GM23248 (cell line): ENCODE results near the gene MAPK8IP3. TPM values are rescaled to one million over a fixed set of nuclear protein-coding genes. Genes with fewer than 3 reads are reported as not detected.

Experiments used
- DNase-seq: peaks from one replicate; pipeline ENCODE4 v3.0.0-alpha.2; 2015
- H2AFZ ChIP-seq: fragments of 200-600 bp; sonication (generic); 2 replicates; pipeline ENCODE4 v1.6.1; 2016; ENCODE audit warnings: antibody characterized with exemption
- H3F3A ChIP-seq: fragments of 200-600 bp; sonication (generic); 2 replicates; pipeline ENCODE4 v1.6.1; 2016; ENCODE audit warnings: mild to moderate bottlenecking, antibody characterized with exemption, mixed run types; ENCODE audit not compliant: insufficient read depth
- H3K27ac ChIP-seq: fragments of 200-600 bp; sonication (generic); 2 replicates; pipeline ENCODE4 v1.5.1; 2016; ENCODE audit warnings: mild to moderate bottlenecking
- H3K27me3 ChIP-seq: fragments of 200-600 bp; sonication (generic); replicated peaks from 2 replicates; pipeline ENCODE4 v1.6.1; 2016; ENCODE audit warnings: mild to moderate bottlenecking; ENCODE audit not compliant: insufficient read depth
- H3K36me3 ChIP-seq: fragments of 200-600 bp; sonication (generic); 2 replicates; pipeline ENCODE4 v1.6.1; 2016; ENCODE audit warnings: low read depth, mild to moderate bottlenecking
- H3K4me1 ChIP-seq: fragments of 200-600 bp; sonication (generic); 2 replicates; pipeline ENCODE4 v1.6.1; 2016; ENCODE audit warnings: mild to moderate bottlenecking; ENCODE audit not compliant: insufficient read depth
- H3K4me2 ChIP-seq: fragments of 200-600 bp; sonication (generic); one replicate; pipeline ENCODE4 v1.6.1; 2016; ENCODE audit warnings: mild to moderate bottlenecking; ENCODE audit not compliant: unreplicated experiment
- H3K4me3 ChIP-seq: fragments of 200-600 bp; sonication (generic); 2 replicates; pipeline ENCODE4 v1.5.1; 2016; ENCODE audit warnings: mild to moderate bottlenecking
- H3K79me2 ChIP-seq: fragments of 200-600 bp; sonication (generic); 2 replicates; pipeline ENCODE4 v1.6.1; 2016; ENCODE audit warnings: mild to moderate bottlenecking; ENCODE audit not compliant: insufficient read depth
- H3K9ac ChIP-seq: fragments of 200-600 bp; sonication (generic); 2 replicates; pipeline ENCODE4 v1.6.1; 2016; ENCODE audit warnings: mild to moderate bottlenecking
- H3K9me2 ChIP-seq: fragments of 200-600 bp; sonication (generic); 2 replicates; pipeline ENCODE4 v1.6.1; 2016; ENCODE audit warnings: mixed run types, mild to moderate bottlenecking, moderate library complexity; ENCODE audit not compliant: insufficient read depth
- H3K9me3 ChIP-seq: fragments of 200-600 bp; sonication (generic); one replicate; pipeline ENCODE4 v1.6.1; 2017; ENCODE audit warnings: low read depth
- H4K20me1 ChIP-seq: fragments of 200-600 bp; sonication (generic); 2 replicates; pipeline ENCODE4 v1.6.0; 2016; ENCODE audit not compliant: insufficient read depth
- EZH2 ChIP-seq: fragments of 200-600 bp; sonication (generic); IDR thresholded peaks from 2 replicates; pipeline ENCODE4 v1.6.1; 2018; ENCODE audit warnings: antibody characterized with exemption, mild to moderate bottlenecking; ENCODE audit not compliant: insufficient read depth, poor library complexity, severe bottlenecking
- EZH2phosphoT487 ChIP-seq: fragments of 200-600 bp; sonication (generic); IDR thresholded peaks from 2 replicates; pipeline ENCODE4 v1.6.1; 2018; ENCODE audit warnings: antibody characterized with exemption, moderate library complexity, mild to moderate bottlenecking, low read depth; ENCODE audit not compliant: insufficient read depth
- WGBS, 2 experiments: methylation state at CpG; one replicate each; pipeline ENCODE4 v1.1.6; 2015 to 2017; ENCODE audit warnings: low lambda C conversion rate in 2 of 2, low coverage in 1 of 2; ENCODE audit errors: missing lambda C conversion rate in 2 of 2; 5-methylcytosine and 5-hydroxymethylcytosine counted together
- in situ Hi-C: fragments of 300-500 bp; cut with MboI; formaldehyde crosslinking; loops from 2 replicates; pipeline ENCODE4 v1.15.0; 2020
- polyA plus RNA-seq: library from polyadenylated mRNA; unstranded; fragments of >200 nt; fragmentation: Nextera tagmentation; extraction: Ambion mirVana; gene quantifications from 2 replicates; pipeline ENCODE4 v1.2.1, GENCODE V29; 2016
- total RNA-seq: library from RNA; depleted of rRNA; stranded (reverse); fragments of >200 nt; shearing (Covaris generic); gene quantifications from 2 replicates; pipeline ENCODE4 v1.2.3, GENCODE V29; 2014

MAPK8IP3 gene
- total and polyA plus RNA-seq, 2 experiments from 2014 or later: 10.0 to 28.3 TPM

DNA sequence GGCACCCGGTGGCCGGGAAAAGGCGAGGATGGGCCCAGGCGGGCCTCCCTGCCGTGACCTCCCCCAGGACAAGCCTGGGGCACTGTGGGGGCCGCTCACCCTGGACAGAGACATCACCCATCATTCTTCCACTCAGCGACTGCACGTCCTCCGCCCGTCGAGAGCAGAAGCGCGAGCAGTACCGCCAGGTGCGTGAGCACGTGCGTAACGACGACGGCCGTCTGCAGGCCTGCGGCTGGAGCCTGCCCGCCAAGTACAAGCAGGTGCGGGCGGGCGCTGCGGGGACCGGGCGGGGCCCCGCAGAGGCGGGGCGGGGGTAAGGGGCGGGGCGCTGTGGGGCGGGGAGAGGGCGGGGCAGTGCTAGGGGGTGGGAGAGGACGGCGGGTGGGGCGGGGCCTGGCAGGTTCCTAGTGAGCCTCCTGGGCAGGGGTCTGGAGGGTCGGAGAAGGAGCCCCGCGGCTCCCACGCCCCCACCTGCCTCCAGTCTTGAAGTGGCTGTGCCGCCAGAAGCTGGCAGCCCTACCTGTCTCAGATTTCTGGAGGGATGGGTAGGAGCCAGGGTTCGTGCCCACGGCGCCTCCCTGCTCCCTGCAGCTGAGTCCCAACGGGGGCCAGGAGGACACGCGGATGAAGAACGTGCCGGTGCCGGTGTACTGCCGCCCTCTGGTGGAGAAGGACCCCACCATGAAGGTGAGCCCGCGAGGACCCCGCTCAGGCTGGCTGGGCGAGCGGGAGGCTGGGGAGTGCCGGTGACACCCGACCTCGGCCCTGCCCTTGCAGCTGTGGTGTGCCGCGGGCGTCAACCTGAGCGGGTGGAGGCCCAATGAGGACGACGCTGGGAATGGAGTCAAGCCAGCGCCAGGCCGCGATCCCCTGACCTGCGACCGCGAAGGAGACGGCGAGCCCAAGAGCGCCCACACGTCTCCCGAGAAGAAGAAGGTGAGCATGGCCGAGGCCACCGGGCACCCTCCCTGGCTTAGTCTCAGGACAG, 57.8 kb downstream of the MAPK8IP3 start:
- no peak for DNase-seq
- in situ Hi-C loops: no loop called here
- Histone ChIP-seq H3K27me3 (no peaks in the 10 kb centered on the region), H3K36me3 (no peaks in the 10 kb centered on the region), H3K9me2 (no peaks in the 10 kb centered on the region), H3K79me2 (no peaks in the 10 kb centered on the region), H3F3A (no peaks in the 10 kb centered on the region), H3K9me3 (no peaks in the 10 kb centered on the region), H3K4me3 (no peak overlapping the region), H3K9ac (no peak overlapping the region), H3K4me2 (no peak overlapping the region), H2AFZ (no peak overlapping the region), H3K27ac (no peak overlapping the region), H3K4me1 (no peaks in the 10 kb centered on the region), H4K20me1 (no peaks in the 10 kb centered on the region)
- TF ChIP-seq EZH2 (no peak), EZH2phosphoT487 (no peak)
- WGBS, 2 experiments: 87 to 91% methylated on average over 31 to 81 of the region's 81 CpGs

DNA sequence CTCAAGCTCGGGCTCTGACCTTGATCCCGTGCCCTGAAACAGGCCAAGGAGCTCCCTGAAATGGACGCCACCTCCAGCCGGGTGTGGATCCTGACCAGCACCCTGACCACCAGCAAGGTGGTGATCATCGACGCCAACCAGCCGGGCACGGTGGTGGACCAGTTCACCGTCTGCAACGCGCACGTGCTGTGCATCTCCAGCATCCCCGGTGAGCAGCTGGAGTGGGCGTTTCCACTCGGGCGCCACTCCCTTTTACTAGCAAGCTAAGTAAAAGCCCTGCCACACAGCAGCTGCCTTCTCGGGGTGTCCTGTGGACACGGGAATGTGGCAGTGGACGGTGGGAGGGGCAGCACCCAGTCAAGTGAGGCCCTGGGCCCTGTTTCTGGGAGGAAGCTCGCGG, 59.0 kb downstream of the MAPK8IP3 start:
- DNase-seq: no peak
- no peak overlapping the region for H3K27ac ChIP-seq
- 90 to 92% methylated on average over 19 to 20 of the region's 21 CpGs for WGBS, 2 experiments
- no peaks in the 10 kb centered on the region for H3K9me3 ChIP-seq
- in situ Hi-C loops: no loop called here
- H3F3A ChIP-seq: peaks cover 3% of the 10 kb centered on the region; the same call in 1 of the 2 replicates
- no peaks in the 10 kb centered on the region for H3K27me3 ChIP-seq
- no peak overlapping the region for H2AFZ ChIP-seq
- H3K4me1 ChIP-seq: no peaks in the 10 kb centered on the region
- no peaks in the 10 kb centered on the region for H4K20me1 ChIP-seq
- no peak for TF ChIP-seq EZH2phosphoT487
- no peak for TF ChIP-seq EZH2
- no peak overlapping the region for H3K4me3 ChIP-seq
- no peaks in the 10 kb centered on the region for H3K9me2 ChIP-seq
- no peaks in the 10 kb centered on the region for H3K79me2 ChIP-seq
- H3K36me3 ChIP-seq: no peaks in the 10 kb centered on the region
- H3K4me2 ChIP-seq: no peak overlapping the region
- H3K9ac ChIP-seq: no peak overlapping the region

DNA sequence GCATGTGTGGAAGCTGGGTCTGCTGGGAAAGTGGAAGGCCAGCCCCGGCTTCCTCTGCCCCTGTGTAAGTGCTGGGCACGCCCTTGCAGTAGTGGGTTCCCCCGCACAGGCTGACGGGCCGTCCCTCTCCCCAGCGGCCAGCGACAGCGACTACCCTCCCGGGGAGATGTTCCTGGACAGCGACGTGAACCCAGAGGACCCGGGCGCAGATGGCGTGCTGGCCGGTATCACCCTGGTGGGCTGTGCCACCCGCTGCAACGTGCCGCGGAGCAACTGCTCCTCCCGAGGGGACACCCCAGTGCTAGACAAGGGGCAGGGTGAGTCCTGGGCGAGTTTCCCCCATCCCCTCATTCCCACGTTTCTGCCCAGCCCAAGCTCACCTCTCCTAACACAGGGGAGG, 59.8 kb downstream of the MAPK8IP3 start:
- no peaks in the 10 kb centered on the region for H3K79me2 ChIP-seq
- TF ChIP-seq EZH2phosphoT487 (no peak), EZH2 (no peak)

DNA sequence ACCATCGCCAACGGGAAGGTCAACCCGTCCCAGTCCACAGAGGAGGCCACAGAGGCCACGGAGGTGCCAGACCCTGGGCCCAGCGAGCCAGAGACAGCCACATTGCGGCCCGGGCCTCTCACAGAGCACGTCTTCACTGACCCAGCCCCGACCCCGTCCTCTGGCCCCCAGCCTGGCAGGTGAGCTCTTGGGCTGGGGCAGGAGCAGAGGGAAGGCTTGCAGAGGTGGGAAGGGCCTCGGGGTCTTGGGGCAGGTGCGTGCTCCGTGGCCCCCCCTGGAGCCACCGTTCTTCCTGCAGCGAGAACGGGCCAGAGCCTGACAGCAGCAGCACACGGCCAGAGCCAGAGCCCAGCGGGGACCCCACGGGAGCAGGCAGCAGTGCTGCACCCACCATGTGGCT, 60.2 kb downstream of the MAPK8IP3 start:
- in situ Hi-C loops: no loop called here
- no peak for TF ChIP-seq EZH2
- TF ChIP-seq EZH2phosphoT487: no peak
- WGBS, 2 experiments: 93% methylated on average over 15 to 19 of the region's 19 CpGs

More for the DNA sequence above, 59.8 kb downstream of the MAPK8IP3 start:
- Histone ChIP-seq H3K27ac (no peak overlapping the region), H4K20me1 (no peaks in the 10 kb centered on the region), H3K9ac (no peak overlapping the region), H3K4me2 (no peak overlapping the region), H3K36me3 (no peaks in the 10 kb centered on the region), H3K27me3 (no peaks in the 10 kb centered on the region), H3K4me3 (no peak overlapping the region), H2AFZ (no peak overlapping the region), H3K4me1 (peaks cover 4% of the 10 kb centered on the region; the same call in 1 of the 2 replicates), H3K9me2 (no peaks in the 10 kb centered on the region), H3K9me3 (no peaks in the 10 kb centered on the region), H3F3A (peaks cover 7% of the 10 kb centered on the region; the same call in 1 of the 2 replicates)
- WGBS, 2 experiments: 94 to 95% methylated on average over 22 of the region's 22 CpGs
- DNase-seq: no peak
- in situ Hi-C loops: no loop called here

More for the DNA sequence above, 60.2 kb downstream of the MAPK8IP3 start:
- no peaks in the 10 kb centered on the region for H3K9me2 ChIP-seq
- H3K36me3 ChIP-seq: no peaks in the 10 kb centered on the region
- no peak for DNase-seq
- H3F3A ChIP-seq: peaks cover 7% of the 10 kb centered on the region; the same call in 1 of the 2 replicates
- H3K9ac ChIP-seq: no peak overlapping the region
- H3K27ac ChIP-seq: no peak overlapping the region
- H3K27me3 ChIP-seq: no peaks in the 10 kb centered on the region
- no peaks in the 10 kb centered on the region for H4K20me1 ChIP-seq
- H2AFZ ChIP-seq: no peak overlapping the region
- peaks cover 4% of the 10 kb centered on the region; the same call in 1 of the 2 replicates for H3K4me1 ChIP-seq
- H3K4me2 ChIP-seq: no peak overlapping the region
- H3K4me3 ChIP-seq: no peak overlapping the region
- no peaks in the 10 kb centered on the region for H3K79me2 ChIP-seq
- no peaks in the 10 kb centered on the region for H3K9me3 ChIP-seq
